GM18505 (cell line): ENCODE data around the gene GBF1.

Source experiments
- ATAC-seq: cut with Tn5 transposase; IDR thresholded peaks from one replicate; pipeline ENCODE4 v1.9.1; 2021; ENCODE audit not compliant: unreplicated experiment
- POLR2A ChIP-seq: IDR thresholded peaks from 4 replicates; pipeline ENCODE4 v1.6.1; 2011; ENCODE audit warnings: borderline replicate concordance; ENCODE audit not compliant: insufficient read depth, insufficient read length; ENCODE audit errors: extremely low read depth

GBF1 gene

DNA sequence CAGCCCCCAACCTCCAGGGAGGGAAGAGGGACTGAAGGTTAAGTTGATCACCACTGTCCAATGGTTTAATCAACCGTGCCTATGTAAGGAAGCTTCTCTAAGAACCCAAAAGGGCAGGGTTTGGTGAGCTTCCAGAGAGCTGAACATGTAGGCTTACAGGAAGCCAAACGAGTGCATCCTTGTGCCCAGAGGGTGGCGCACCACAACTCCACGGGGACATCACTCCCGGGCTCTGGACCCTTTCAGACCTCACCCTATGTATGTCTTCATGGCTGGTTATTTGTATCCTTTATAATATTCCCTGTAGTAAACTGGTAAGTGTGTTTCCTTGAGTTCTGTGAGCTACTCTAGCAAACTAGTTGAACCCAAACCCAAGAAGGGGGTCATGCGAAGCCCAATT lies 138.7 kb downstream of the GBF1 start:
- no peak for ATAC-seq
- TF ChIP-seq POLR2A: no peak

DNA sequence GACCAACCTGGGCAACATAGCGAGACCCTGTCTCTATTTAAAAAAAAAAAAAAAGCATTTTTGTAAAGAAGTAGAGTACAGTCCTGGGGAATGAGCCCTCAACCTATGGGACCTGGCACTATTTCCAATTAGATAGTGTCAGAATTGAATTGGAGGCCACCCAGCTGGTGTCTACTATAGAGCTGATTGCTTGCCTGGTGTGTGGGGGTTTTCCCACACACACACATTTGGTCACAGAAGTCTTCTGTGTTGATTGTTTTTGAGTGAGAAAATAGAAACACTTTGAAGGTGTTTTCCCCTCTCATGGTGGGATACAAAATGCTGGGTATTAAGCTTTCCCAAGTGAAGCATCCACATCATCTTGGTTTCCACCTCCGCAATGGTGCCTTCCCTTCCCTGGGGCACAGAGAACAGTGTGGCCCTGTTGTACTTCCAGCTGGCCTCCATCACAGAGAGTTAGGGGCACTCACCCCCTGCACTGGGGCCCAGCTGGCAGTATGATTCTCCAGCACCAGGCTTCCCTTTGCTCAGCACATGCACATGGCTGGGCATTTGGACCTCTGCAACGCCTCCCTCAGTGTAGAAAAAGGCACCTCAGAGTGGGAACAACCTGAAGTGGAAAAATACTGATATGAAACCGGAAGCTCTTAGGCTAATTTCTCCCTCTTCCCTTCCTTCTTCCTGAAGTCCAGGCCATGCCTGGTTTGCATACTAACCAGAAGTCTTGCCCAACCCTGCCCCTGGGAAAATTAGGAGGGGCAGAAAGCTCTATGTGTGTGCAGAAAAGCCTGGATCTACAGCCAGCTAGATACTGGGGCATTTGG lies 139.5 kb downstream of the GBF1 start:
- no peak for ATAC-seq
- no peak for TF ChIP-seq POLR2A

- no peak for ATAC-seq
Measured at GRCh38 chr10:102389894-102390293, 144.6 kb downstream of the GBF1 start.

DNA sequence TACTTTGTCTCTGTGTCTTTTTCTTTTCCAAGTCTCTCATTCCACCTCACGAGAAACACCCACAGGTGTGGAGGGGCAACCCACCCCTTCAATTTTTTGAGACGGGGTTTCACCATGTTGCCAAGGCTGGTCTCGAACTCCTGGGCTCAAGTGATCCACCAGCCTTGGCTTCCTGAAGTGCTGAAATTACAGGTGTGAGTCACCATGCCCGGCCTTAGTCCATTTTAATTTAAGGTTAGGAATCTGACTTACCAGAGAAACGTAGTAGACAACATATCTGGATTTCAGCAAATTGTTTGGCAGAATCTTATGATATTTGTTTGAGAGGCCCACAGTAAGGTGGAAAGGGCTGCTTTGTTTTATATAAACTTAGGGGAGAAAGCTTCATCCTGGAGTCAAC lies 147.0 kb downstream of the GBF1 start:
- ATAC-seq: no peak
- TF ChIP-seq POLR2A: no peak

More at GRCh38 chr10:102389894-102390293, 144.6 kb downstream of the GBF1 start:
- no peak for TF ChIP-seq POLR2A

DNA sequence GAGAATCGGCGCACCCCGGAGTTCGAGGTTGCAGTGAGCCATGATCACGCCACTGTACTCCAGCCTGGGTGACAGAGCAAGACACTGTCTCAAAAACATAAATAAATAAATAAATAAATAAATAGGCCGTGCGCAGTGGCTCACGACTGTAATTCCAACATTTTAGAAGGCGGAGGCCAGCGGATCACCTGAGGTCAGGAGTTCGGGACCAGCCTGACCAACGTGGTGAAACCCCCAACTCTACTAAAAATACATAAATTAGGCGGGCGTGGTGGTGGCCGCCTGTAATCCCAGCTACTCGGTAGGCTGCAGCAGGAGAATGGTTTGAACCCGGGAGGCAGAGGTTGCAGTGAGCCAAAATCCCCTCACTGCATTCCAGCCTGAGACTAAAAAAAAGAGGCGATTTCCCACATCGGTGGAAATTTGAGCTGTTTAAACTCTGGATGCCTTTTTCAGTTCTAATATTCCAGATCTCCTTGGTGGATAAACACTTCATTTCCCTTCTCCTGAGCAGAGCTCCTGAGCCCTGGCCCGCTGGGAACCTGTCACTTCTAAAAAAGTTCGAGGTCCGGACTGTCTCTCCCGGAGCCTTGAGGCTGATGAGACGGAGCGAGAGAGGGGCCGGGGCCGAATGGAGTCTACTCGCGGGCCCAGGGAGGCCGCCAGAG lies 148.2 kb downstream of the GBF1 start:
- TF ChIP-seq POLR2A: no peak
- no peak for ATAC-seq

- peak; percentile 78 for TF ChIP-seq POLR2A
- peak; percentile 65 for ATAC-seq
Measured at GRCh38 chr10:102394079-102394800, 148.9 kb downstream of the GBF1 start.

- ATAC-seq: peak; percentile 7
- TF ChIP-seq POLR2A: peak; percentile 57
Measured at GRCh38 chr10:102394801-102395399, 149.6 kb downstream of the GBF1 start.

- ATAC-seq: peak; percentile 28
- TF ChIP-seq POLR2A: peak; percentile 30
Measured at GRCh38 chr10:102395400-102396316, 150.3 kb downstream of the GBF1 start, which contains the start of gene NFKB2. Gene NFKB2, plus strand, starts transcription at chr10:102395705. Its CDS starts 255 bp downstream, at chr10:102395960.

- no peak for TF ChIP-seq POLR2A
- no peak for ATAC-seq
Measured at GRCh38 chr10:102396317-102396650, 151.0 kb downstream of the GBF1 start.

DNA sequence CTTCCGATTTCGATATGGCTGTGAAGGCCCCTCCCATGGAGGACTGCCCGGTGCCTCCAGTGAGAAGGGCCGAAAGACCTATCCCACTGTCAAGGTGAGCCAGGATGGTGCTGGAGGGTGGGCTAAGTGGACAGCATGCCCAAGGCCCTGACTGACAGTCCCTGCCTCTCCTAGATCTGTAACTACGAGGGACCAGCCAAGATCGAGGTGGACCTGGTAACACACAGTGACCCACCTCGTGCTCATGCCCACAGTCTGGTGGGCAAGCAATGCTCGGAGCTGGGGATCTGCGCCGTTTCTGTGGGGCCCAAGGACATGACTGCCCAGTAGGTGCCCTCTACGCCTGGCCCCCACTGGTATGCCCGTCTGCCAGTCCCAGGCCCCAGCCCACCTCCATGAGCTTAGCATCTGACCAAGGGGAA lies 151.4 kb downstream of the GBF1 start:
- ATAC-seq: no peak
- TF ChIP-seq POLR2A: no peak

GRCh38 chr10:102397222-102398171 lies 152.2 kb downstream of the GBF1 start:
- no peak for ATAC-seq

DNA sequence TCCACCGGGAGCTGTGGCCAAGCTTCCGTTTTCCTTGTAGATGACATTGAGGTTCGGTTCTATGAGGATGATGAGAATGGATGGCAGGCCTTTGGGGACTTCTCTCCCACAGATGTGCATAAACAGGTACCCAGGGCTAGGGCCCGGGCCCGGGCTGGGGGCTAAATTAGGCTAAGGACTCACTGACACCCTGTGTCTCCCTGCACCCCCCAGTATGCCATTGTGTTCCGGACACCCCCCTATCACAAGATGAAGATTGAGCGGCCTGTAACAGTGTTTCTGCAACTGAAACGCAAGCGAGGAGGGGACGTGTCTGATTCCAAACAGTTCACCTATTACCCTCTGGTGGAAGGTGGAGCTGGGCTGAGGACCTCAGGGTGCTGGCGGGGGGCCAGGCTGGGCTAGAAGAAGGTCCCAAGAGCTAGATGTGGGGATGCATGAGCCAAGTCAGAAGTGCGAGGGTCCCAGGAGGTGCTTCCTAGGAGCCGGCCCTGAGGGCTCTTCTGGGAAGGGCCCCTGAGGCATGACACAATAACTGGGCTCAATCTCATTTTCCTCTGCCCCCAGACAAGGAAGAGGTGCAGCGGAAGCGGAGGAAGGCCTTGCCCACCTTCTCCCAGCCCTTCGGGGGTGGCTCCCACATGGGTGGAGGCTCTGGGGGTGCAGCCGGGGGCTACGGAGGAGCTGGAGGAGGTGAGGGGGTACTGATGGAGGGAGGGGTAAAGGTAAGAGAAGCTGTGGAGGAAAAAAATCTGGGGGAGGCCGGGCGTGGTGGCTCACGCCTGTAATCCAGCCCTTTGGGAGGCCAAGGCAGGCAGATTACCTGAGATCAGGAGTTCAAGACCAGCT lies 153.1 kb downstream of the GBF1 start:
- TF ChIP-seq POLR2A: no peak
- no peak for ATAC-seq

More at GRCh38 chr10:102397222-102398171, 152.2 kb downstream of the GBF1 start:
- TF ChIP-seq POLR2A: no peak
